Measurements from ENCODE around the gene TSC2. TPM values are rescaled to one million over a fixed set of nuclear protein-coding genes. Genes with fewer than 3 reads are reported as not detected.
A peak's percentile ranks its signal among the peaks of the same experiment; 100 is the strongest.

Gene TSC2
- total and polyA plus RNA-seq, 2 of the 13 experiments (the other 11 are each of a cell fraction or from before 2014, with no cell fraction given), result 19.6 to 40.4 TPM

DNA sequence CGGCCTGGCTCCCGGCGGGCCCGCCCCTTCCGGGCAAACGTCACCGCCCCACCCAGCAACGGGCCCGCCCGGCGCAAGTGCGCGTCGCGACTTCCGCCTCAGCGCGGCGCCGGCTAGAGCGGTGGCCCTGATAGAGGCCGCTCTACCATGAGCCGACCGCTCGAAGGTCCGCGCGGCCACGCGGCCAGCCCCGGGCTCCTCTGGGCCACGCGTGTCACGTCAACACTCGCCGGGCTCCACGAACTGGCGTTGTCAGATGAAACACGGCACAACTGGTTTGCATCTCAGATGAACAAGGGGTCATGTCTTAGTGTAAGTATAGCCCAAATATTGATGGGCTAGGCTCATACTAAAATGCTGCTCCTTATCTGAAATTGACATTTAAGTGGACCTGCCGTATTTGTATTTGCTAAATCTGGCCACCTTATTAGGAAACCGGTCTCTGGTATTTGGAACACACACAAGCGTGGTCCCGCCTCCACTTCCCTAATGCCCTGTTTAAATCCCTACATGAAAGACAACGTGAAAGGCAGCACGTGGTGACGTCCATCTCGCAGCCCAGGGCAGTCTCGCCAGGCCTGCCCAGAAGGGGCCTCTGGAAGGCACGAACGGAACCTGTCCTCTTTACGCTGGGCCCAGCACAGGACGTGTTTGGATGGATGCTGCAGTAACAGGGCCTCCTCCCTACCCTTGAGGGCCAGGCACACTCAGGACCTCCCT is 37.8 kb upstream of the TSC2 start, which contains the start of gene ZNF598 (continued):
- TF ChIP-seq AHDC1 (CRISPR knock-in tag; IDR thresholded peaks at IDR 0.05; ENCODE audit: borderline replicate concordance), result peak; percentile 44
- TF ChIP-seq ZNF234 (CRISPR knock-in tag; conservative IDR thresholded peaks at IDR 0.05), result no peak
- no peak for TF ChIP-seq JUNB (CRISPR knock-in tag; IDR thresholded peaks at IDR 0.05; ENCODE audit: borderline replicate concordance)
- TF ChIP-seq ZNF567 (CRISPR knock-in tag; IDR thresholded peaks at IDR 0.05; ENCODE audit: borderline replicate concordance), result no peak; the same call in 1 of the 2 replicates
- TF ChIP-seq REXO4 (CRISPR knock-in tag; IDR thresholded peaks at IDR 0.05; ENCODE audit: borderline replicate concordance), result no peak
- TF ChIP-seq HDAC2 (CRISPR knock-in tag; IDR thresholded peaks at IDR 0.05), result peak; percentile 45; the same call in 1 of the 2 replicates
- peak; percentile 77; the same call in 1 of the 2 replicates for TF ChIP-seq ZC3H4 (CRISPR knock-in tag; IDR thresholded peaks at IDR 0.05; ENCODE audit: borderline replicate concordance)
- peak; percentile 84 for TF ChIP-seq ZGPAT (CRISPR knock-in tag; IDR thresholded peaks at IDR 0.05)
- peak; percentile 94 for TF ChIP-seq YEATS4 (CRISPR knock-in tag; IDR thresholded peaks at IDR 0.05; ENCODE audit: borderline replicate concordance)
- no peak for TF ChIP-seq ZNF776 (CRISPR knock-in tag; IDR thresholded peaks at IDR 0.05)
- no peak for TF ChIP-seq E2F5 (CRISPR knock-in tag; conservative IDR thresholded peaks at IDR 0.05)
- TF ChIP-seq SIN3A (IDR thresholded peaks at IDR 0.05; ENCODE audit: borderline replicate concordance, low read depth, low read length), result peak; percentile 39; the same call in 1 of the 2 replicates
- no peak; the same call in 1 of the 2 replicates for TF ChIP-seq ZNF782 (CRISPR knock-in tag; IDR thresholded peaks at IDR 0.05; ENCODE audit: borderline replicate concordance)
- no peak for TF ChIP-seq ZSCAN20 (CRISPR knock-in tag; IDR thresholded peaks at IDR 0.05; ENCODE audit: borderline replicate concordance)
- no peak for TF ChIP-seq SSRP1 (CRISPR knock-in tag; IDR thresholded peaks at IDR 0.05)
- 0 out of 2 replicates have a peak, but pooled peaks have one; percentile 36 for TF ChIP-seq ZNF792 (CRISPR knock-in tag; IDR thresholded peaks at IDR 0.05)
- TF ChIP-seq, protein P1, sequence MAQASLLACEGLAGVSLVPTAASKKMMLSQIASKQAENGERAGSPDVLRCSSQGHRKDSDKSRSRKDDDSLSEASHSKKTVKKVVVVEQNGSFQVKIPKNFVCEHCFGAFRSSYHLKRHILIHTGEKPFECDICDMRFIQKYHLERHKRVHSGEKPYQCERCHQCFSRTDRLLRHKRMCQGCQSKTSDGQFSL (CRISPR knock-in tag; IDR thresholded peaks at IDR 0.05), result no peak
- TF ChIP-seq, protein P2, sequence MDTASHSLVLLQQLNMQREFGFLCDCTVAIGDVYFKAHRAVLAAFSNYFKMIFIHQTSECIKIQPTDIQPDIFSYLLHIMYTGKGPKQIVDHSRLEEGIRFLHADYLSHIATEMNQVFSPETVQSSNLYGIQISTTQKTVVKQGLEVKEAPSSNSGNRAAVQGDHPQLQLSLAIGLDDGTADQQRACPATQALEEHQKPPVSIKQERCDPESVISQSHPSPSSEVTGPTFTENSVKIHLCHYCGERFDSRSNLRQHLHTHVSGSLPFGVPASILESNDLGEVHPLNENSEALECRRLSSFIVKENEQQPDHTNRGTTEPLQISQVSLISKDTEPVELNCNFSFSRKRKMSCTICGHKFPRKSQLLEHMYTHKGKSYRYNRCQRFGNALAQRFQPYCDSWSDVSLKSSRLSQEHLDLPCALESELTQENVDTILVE (CRISPR knock-in tag; IDR thresholded peaks at IDR 0.05), result peak; percentile 88
- TF ChIP-seq ZC3H13 (CRISPR knock-in tag; IDR thresholded peaks at IDR 0.05), result peak; percentile 77
- TF ChIP-seq, protein P3, sequence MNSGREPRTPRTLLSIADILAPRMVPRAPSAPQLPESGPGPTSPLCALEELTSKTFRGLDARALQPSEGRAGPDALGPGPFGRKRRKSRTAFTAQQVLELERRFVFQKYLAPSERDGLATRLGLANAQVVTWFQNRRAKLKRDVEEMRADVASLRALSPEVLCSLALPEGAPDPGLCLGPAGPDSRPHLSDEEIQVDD (CRISPR knock-in tag; IDR thresholded peaks at IDR 0.05; ENCODE audit: borderline replicate concordance), result no peak
